ENCODE measurements around the gene NBAS.
"Not testable (repeated sequence)": the region's sequence is repeated elsewhere in the genome, so short reads cannot be mapped to it uniquely, and the experiment has no call there.

GRCh38 chr2:15258385-15258784 is 302.7 kb downstream of the NBAS start:
- TF ChIP-seq TAF1 (IDR thresholded peaks at IDR 0.05; ENCODE audit: borderline replicate concordance, low read depth, low read length); POLR2A (IDR thresholded peaks at IDR 0.05; ENCODE audit: low read depth, low read length); POLR2AphosphoS5 (IDR thresholded peaks at IDR 0.05; ENCODE audit: low read depth, low read length): not testable (repeated sequence)

Data from GM12892 (cell line).